ENCODE data around the gene PRADC1. TPM values are rescaled to one million over a fixed set of nuclear protein-coding genes. Genes with fewer than 3 reads are reported as not detected.

The PRADC1 gene
- total RNA-seq, 1 experiment from 2014 or later, result 9.4 TPM

DNA sequence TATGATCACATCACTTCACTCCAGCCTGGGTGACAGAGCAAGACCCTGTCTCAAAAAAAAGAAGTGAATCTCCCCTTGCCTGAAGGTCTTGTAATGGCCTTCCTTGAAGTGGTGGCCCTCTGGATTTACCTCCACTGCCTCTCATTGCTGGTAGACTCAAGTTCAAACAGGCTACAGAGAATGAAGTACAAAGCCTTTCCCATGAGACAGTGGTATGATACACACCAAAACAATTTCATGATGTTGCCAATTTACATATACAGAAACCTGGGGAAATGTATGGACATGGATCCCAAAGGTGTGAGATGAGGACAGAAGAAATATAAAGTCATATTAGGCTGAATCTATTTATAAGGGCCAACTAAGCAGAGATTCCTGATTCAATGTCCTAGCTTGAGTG, 35.5 kb downstream of the PRADC1 start:
- POLR2A ChIA-PET (ENCODE audit: unreplicated experiment), result interaction anchor here (0.7 kb wide), 1 partner anchor 48 kb away, joined by 12 read pairs; no protein-coding TSS in a partner anchor
- Histone ChIP-seq H3K27ac (no peak overlapping the region), H4K20me1 (ENCODE audit: insufficient read depth) (no peaks in the 10 kb centered on the region), H3K4me2 (no peak overlapping the region), H3K27me3 (ENCODE audit: insufficient read depth, low read depth) (peaks cover 36% of the 10 kb centered on the region), H3K4me3 (no peak overlapping the region), H2AFZ (no peak overlapping the region), H3F3A (ENCODE audit: insufficient read depth, low read depth) (peaks cover 5% of the 10 kb centered on the region; the same call in 1 of the 2 replicates), H3K9me3 (ENCODE audit: insufficient read depth, low read depth) (no peaks in the 10 kb centered on the region), H3K9me2 (ENCODE audit: insufficient read depth) (no peaks in the 10 kb centered on the region), H3K36me3 (ENCODE audit: low read depth) (no peaks in the 10 kb centered on the region), H3K79me2 (ENCODE audit: low read depth) (no peaks in the 10 kb centered on the region), H3K4me1 (replicated peaks; ENCODE audit: insufficient read depth) (no peaks in the 10 kb centered on the region)
- CTCF ChIA-PET, result no interaction called here
- no peak for TF ChIP-seq EZH2 (IDR thresholded peaks at IDR 0.05; ENCODE audit: low read depth)
- TF ChIP-seq, protein P1, sequence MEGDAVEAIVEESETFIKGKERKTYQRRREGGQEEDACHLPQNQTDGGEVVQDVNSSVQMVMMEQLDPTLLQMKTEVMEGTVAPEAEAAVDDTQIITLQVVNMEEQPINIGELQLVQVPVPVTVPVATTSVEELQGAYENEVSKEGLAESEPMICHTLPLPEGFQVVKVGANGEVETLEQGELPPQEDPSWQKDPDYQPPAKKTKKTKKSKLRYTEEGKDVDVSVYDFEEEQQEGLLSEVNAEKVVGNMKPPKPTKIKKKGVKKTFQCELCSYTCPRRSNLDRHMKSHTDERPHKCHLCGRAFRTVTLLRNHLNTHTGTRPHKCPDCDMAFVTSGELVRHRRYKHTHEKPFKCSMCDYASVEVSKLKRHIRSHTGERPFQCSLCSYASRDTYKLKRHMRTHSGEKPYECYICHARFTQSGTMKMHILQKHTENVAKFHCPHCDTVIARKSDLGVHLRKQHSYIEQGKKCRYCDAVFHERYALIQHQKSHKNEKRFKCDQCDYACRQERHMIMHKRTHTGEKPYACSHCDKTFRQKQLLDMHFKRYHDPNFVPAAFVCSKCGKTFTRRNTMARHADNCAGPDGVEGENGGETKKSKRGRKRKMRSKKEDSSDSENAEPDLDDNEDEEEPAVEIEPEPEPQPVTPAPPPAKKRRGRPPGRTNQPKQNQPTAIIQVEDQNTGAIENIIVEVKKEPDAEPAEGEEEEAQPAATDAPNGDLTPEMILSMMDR (conservative IDR thresholded peaks at IDR 0.05), result no peak
- intact Hi-C loops (cut with micrococcal nuclease; ENCODE audit: unreplicated experiment), result no loop called here
- DNase-seq, result no peak
- BruUV-seq (replicated peaks), result no TSS peak

DNA sequence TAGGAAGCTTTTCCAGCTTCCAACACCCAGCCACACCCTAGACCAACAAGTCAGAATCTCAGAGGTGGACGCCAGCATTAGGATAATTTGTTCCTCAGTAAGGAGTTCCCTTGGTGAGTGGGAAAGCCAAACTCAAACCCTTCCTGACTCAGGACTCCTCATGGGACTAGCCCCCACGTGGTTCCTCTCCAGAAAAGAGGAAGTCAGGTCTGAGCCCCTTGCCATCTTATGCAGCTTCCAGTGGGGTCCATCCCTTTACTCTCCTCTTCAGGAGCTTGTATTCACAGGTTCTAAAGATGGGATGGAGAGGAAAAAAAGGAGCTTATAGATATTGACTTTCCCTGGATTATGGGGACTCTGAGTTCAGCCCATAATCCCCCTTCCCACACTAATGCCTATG, 45.5 kb downstream of the PRADC1 start:
- Histone ChIP-seq H3K4me2 (no peak overlapping the region), H4K20me1 (ENCODE audit: insufficient read depth) (no peaks in the 10 kb centered on the region), H3F3A (ENCODE audit: insufficient read depth, low read depth) (no peaks in the 10 kb centered on the region), H3K36me3 (ENCODE audit: low read depth) (no peaks in the 10 kb centered on the region), H3K4me3 (no peak overlapping the region), H3K9me2 (ENCODE audit: insufficient read depth) (no peaks in the 10 kb centered on the region), H3K27ac (no peak overlapping the region), H3K27me3 (ENCODE audit: insufficient read depth, low read depth) (peaks cover 42% of the 10 kb centered on the region), H3K9me3 (ENCODE audit: insufficient read depth, low read depth) (no peaks in the 10 kb centered on the region), H2AFZ (no peak overlapping the region), H3K79me2 (ENCODE audit: low read depth) (no peaks in the 10 kb centered on the region), H3K4me1 (replicated peaks; ENCODE audit: insufficient read depth) (no peaks in the 10 kb centered on the region)
- intact Hi-C loops (cut with micrococcal nuclease; ENCODE audit: unreplicated experiment), result no loop called here
- TF ChIP-seq, protein P1 (conservative IDR thresholded peaks at IDR 0.05), result no peak
- no peak for TF ChIP-seq EZH2 (IDR thresholded peaks at IDR 0.05; ENCODE audit: low read depth)
- POLR2A ChIA-PET (ENCODE audit: unreplicated experiment), result no interaction called here
- no TSS peak for BruUV-seq (replicated peaks)
- CTCF ChIA-PET, result no interaction called here
- no peak for DNase-seq

GRCh38 chr2:73185965-73186364, 47.1 kb downstream of the PRADC1 start:
- H3K4me3 ChIP-seq, result no peak overlapping the region
- H3K27me3 ChIP-seq (ENCODE audit: insufficient read depth, low read depth), result peaks cover 52% of the 10 kb centered on the region
- TF ChIP-seq EZH2 (IDR thresholded peaks at IDR 0.05; ENCODE audit: low read depth), result no peak
- TF ChIP-seq, protein P1 (conservative IDR thresholded peaks at IDR 0.05), result no peak
- ChIA-PET POLR2A (ENCODE audit: unreplicated experiment) (no interaction called here), CTCF (no interaction called here)
- intact Hi-C loops (cut with micrococcal nuclease; ENCODE audit: unreplicated experiment), result no loop called here
- H3K27ac ChIP-seq, result no peak overlapping the region
- BruUV-seq (replicated peaks), result no TSS peak
- H3K9me3 ChIP-seq (ENCODE audit: insufficient read depth, low read depth), result no peaks in the 10 kb centered on the region
- H3K4me2 ChIP-seq, result no peak overlapping the region
- DNase-seq, result no peak
- H4K20me1 ChIP-seq (ENCODE audit: insufficient read depth), result no peaks in the 10 kb centered on the region
- no peak overlapping the region for H2AFZ ChIP-seq
- H3K36me3 ChIP-seq (ENCODE audit: low read depth), result no peaks in the 10 kb centered on the region
- no peaks in the 10 kb centered on the region for H3F3A ChIP-seq (ENCODE audit: insufficient read depth, low read depth)
- H3K4me1 ChIP-seq (replicated peaks; ENCODE audit: insufficient read depth), result no peaks in the 10 kb centered on the region
- no peaks in the 10 kb centered on the region for H3K9me2 ChIP-seq (ENCODE audit: insufficient read depth)
- no peaks in the 10 kb centered on the region for H3K79me2 ChIP-seq (ENCODE audit: low read depth)

Other genes with a start within 250 kb of the PRADC1 start
- 12.5 and 15.2 TPM in 2 replicates for gene SFXN5, start 161.5 kb downstream of the PRADC1 start, total RNA-seq (2021)
- gene RAB11FIP5, start 120.3 kb downstream of the PRADC1 start, total RNA-seq (2021), result 24.4 and 25.0 TPM in 2 replicates
- not detected in 2 replicates for gene NOTO, start 30.7 kb downstream of the PRADC1 start, total RNA-seq (2021)
- 28.3 and 32.0 TPM in 2 replicates for gene SMYD5, start 19.0 kb downstream of the PRADC1 start, total RNA-seq (2021)
- gene CCT7, start 1.1 kb upstream of the PRADC1 start, total RNA-seq (2021), result 295 and 319 TPM in 2 replicates
- 16.4 and 25.8 TPM in 2 replicates for gene FBXO41, start 51.2 kb upstream of the PRADC1 start, total RNA-seq (2021)
- not detected in 2 replicates for gene EGR4, start 60.3 kb upstream of the PRADC1 start, total RNA-seq (2021)
- 14.7 and 16.7 TPM in 2 replicates for gene ALMS1, start 152.6 kb upstream of the PRADC1 start, total RNA-seq (2021)

Measured in PC-9 (cell line).